DND-41 (cell line): ENCODE results near the gene MDH1B.

Source experiments
- ATAC-seq: fragments of 200-7000 bp; cut with Tn5 transposase; 3 replicates; pipeline ENCODE4 v1.9.1; 2021; ENCODE audit warnings: low read depth; ENCODE audit not compliant: insufficient read depth
- DNase-seq: peaks from one replicate; pipeline ENCODE4 v3.0.0-alpha.2; 2020
- H2AFZ ChIP-seq: 2 replicates; pipeline ENCODE4 v1.6.0; 2012; ENCODE audit warnings: low read depth, low read length
- H3K27ac ChIP-seq: 2 replicates; pipeline ENCODE4 v1.5.1; 2012; ENCODE audit warnings: low read length, inconsistent platforms
- H3K27me3 ChIP-seq: fragments of 200-600 bp; sonication (generic); 2 replicates; pipeline ENCODE4 v1.6.0; 2012; ENCODE audit warnings: low read length, mild to moderate bottlenecking, inconsistent platforms; ENCODE audit not compliant: insufficient read depth, poor library complexity
- H3K36me3 ChIP-seq: 2 replicates; pipeline ENCODE4 v1.5.1; 2012; ENCODE audit warnings: low read length, inconsistent platforms; ENCODE audit not compliant: insufficient read depth
- H3K4me1 ChIP-seq: 2 replicates; pipeline ENCODE4 v1.5.1; 2012; ENCODE audit warnings: mild to moderate bottlenecking, low read length; ENCODE audit not compliant: insufficient read depth
- H3K4me2 ChIP-seq: 2 replicates; pipeline ENCODE4 v1.6.0; 2012; ENCODE audit warnings: mild to moderate bottlenecking, moderate library complexity, low read length, inconsistent platforms; ENCODE audit not compliant: insufficient read depth
- H3K4me3 ChIP-seq, 2 experiments: fragments of 200-600 bp in 1 of 2; shearing (Covaris generic) in 1 of 2; 2 replicates each; pipeline ENCODE4 v1.5.1; 2012 to 2016; ENCODE audit warnings: inconsistent platforms in 2 of 2, low read length in 2 of 2, mild to moderate bottlenecking in 2 of 2, low read depth in 1 of 2, moderate library complexity in 1 of 2
- H3K79me2 ChIP-seq: 2 replicates; pipeline ENCODE4 v1.6.0; 2012; ENCODE audit warnings: low read length, inconsistent platforms; ENCODE audit not compliant: insufficient read depth
- H3K9ac ChIP-seq: 2 replicates; pipeline ENCODE4 v1.6.0; 2012; ENCODE audit warnings: low read depth, mild to moderate bottlenecking, inconsistent platforms, low read length, moderate library complexity
- H3K9me3 ChIP-seq: 2 replicates; pipeline ENCODE4 v1.5.1; 2012; ENCODE audit warnings: low read length, moderate library complexity, mild to moderate bottlenecking, inconsistent platforms; ENCODE audit not compliant: insufficient read depth, severe bottlenecking
- H4K20me1 ChIP-seq: 2 replicates; pipeline ENCODE4 v1.6.0; 2012; ENCODE audit warnings: low read length; ENCODE audit not compliant: insufficient read depth
- CTCF ChIP-seq: IDR thresholded peaks from 2 replicates; pipeline ENCODE4 v1.5.1; 2012; ENCODE audit warnings: borderline replicate concordance, low read length, moderate library complexity, mild to moderate bottlenecking; ENCODE audit not compliant: poor library complexity, severe bottlenecking; ENCODE audit errors: extremely low read depth
- EZH2 ChIP-seq: IDR thresholded peaks from 3 replicates; pipeline ENCODE4 v1.6.1; 2012; ENCODE audit warnings: borderline replicate concordance, low read depth, mild to moderate bottlenecking, moderate library complexity, low read length, inconsistent platforms; ENCODE audit not compliant: severe bottlenecking

The MDH1B gene

GRCh38 chr2:206784559-206785353 is 19.6 kb upstream of the MDH1B start:
- Histone ChIP-seq H2AFZ (no peak overlapping the region), H4K20me1 (peaks cover 10% of the 10 kb centered on the region; the same call in 1 of the 2 replicates), H3K36me3 (peaks cover 92% of the 10 kb centered on the region), H3K4me2 (no peak overlapping the region), H3K79me2 (0 out of 2 replicates have a peak, but pooled peaks cover 2% of the 10 kb centered on the region), H3K9me3 (peaks cover 4% of the 10 kb centered on the region), H3K4me1 (no peaks in the 10 kb centered on the region), H3K27me3 (no peaks in the 10 kb centered on the region), H3K9ac (no peak overlapping the region), H3K27ac (no peak overlapping the region), H3K4me3 (no peak overlapping the region)
- ATAC-seq (no peak), DNase-seq (no peak)
- TF ChIP-seq CTCF, result no peak

DNA sequence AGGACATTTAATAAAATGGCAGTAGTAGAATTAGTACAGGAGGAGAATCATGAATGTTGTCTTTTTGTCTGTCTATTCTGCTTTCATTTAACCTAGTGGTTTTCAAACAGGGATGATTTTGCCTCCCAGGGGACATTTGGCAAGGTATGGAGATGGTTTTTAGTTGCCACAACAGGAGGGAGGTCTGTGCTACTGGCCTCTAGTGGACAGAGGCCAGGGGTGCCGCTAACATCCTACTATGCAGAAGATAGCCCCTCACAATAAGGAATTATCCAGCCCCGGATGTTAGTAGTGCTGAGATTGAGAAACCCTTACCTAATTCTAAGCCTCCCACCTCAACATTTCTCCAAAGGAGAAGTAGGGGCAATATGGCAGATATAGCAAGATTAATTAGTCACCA is 18.6 kb upstream of the MDH1B start:
- no peaks in the 10 kb centered on the region for H3K4me1 ChIP-seq
- DNase-seq, result no peak
- H2AFZ ChIP-seq, result no peak overlapping the region
- no peak overlapping the region for H3K9ac ChIP-seq
- peaks cover 2% of the 10 kb centered on the region; the same call in 1 of the 2 replicates for H3K79me2 ChIP-seq
- H3K36me3 ChIP-seq, result peaks cover 92% of the 10 kb centered on the region
- peaks cover 10% of the 10 kb centered on the region; the same call in 1 of the 2 replicates for H4K20me1 ChIP-seq
- peaks cover 4% of the 10 kb centered on the region for H3K9me3 ChIP-seq
- ATAC-seq, result peak; percentile 58; the same call in 2 of the 3 replicates
- no peak overlapping the region for H3K27ac ChIP-seq
- no peak overlapping the region for H3K4me3 ChIP-seq
- TF ChIP-seq EZH2 (no peak), CTCF (peak; percentile 46)
- H3K4me2 ChIP-seq, result no peak overlapping the region
- no peaks in the 10 kb centered on the region for H3K27me3 ChIP-seq

DNA sequence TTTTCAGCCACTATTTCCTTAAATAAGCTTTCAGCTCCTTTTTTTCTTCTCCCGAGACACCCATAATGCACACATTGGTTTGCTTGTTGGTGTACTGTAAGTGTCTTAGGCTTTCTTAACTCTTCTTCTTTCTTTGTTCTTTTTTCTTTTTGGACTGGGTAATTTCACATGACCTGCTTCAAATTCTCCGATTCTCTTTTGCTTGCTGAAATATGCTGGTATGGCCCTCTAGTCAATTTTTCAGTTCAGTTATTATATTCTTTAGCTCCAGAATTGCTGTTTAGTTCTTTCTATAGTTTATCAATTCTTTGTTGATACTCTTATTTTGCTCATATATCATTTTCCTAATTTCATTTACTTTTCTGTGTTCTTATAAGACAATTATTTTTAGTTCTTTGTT is 15.5 kb upstream of the MDH1B start:
- no peak for ATAC-seq

More for the DNA sequence above, 15.5 kb upstream of the MDH1B start:
- no peak overlapping the region for H2AFZ ChIP-seq
- no peak overlapping the region for H3K9ac ChIP-seq
- peaks cover 6% of the 10 kb centered on the region; the same call in 1 of the 2 replicates for H3K79me2 ChIP-seq
- H4K20me1 ChIP-seq, result peaks cover 10% of the 10 kb centered on the region; the same call in 1 of the 2 replicates
- H3K4me1 ChIP-seq, result no peaks in the 10 kb centered on the region
- peaks cover 10% of the 10 kb centered on the region for H3K9me3 ChIP-seq
- H3K27ac ChIP-seq, result no peak overlapping the region
- DNase-seq, result no peak
- no peaks in the 10 kb centered on the region for H3K27me3 ChIP-seq
- peaks cover 90% of the 10 kb centered on the region for H3K36me3 ChIP-seq
- H3K4me3 ChIP-seq, result no peak overlapping the region
- TF ChIP-seq EZH2 (no peak), CTCF (no peak)
- no peak overlapping the region for H3K4me2 ChIP-seq
